ENCODE data around the gene NEU2. TPM values are rescaled to one million over a fixed set of nuclear protein-coding genes. Genes with fewer than 3 reads are reported as not detected.

The NEU2 gene
- total and polyA plus RNA-seq, 2 of the 13 experiments (the other 11 are each of a cell fraction or from before 2014, with no cell fraction given), result not detected

- H2AFZ ChIP-seq (ENCODE audit: low read length), result no peak overlapping the region
- intact Hi-C loops (cut with micrococcal nuclease; ENCODE audit: unreplicated experiment) (no loop called here), in situ Hi-C loops (cut with HindIII; ENCODE audit: extremely low pct_ligation_motif_present, low pct_unique_long_range_greater_than_20kb) (no loop called here)
- no peaks in the 10 kb centered on the region for H3K27me3 ChIP-seq (ENCODE audit: control insufficient read depth in 1 of 2, insufficient read depth in 2 of 2, low read length in 2 of 2)
- H3K4me2 ChIP-seq (ENCODE audit: low read depth, low read length), result no peak overlapping the region
- H3K36me3 ChIP-seq (replicated peaks in 1 of 2; ENCODE audit: control insufficient read depth in 1 of 2, insufficient read depth in 2 of 2, low read length in 2 of 2), result peaks cover 0 to 7% of the 10 kb centered on the region in 2 experiments; a peak in 1 of 5 replicates
- POLR2A ChIA-PET, result no interaction called here
- no peaks in the 10 kb centered on the region for H3K4me1 ChIP-seq (ENCODE audit: insufficient read depth, low read length)
- 94% methylated on average over 9 of the region's 9 CpGs for WGBS (ENCODE audit: low lambda C conversion rate)
- H3K9ac ChIP-seq (ENCODE audit: insufficient read depth, low read depth, low read length), result no peak overlapping the region
- TF ChIP-seq HIVEP1 (CRISPR knock-in tag; IDR thresholded peaks at IDR 0.05) (0 out of 2 replicates have a peak, but pooled peaks have one; percentile 21), NR0B2 (CRISPR knock-in tag; IDR thresholded peaks at IDR 0.05) (0 out of 2 replicates have a peak, but pooled peaks have one; percentile 6), EP300 (IDR thresholded peaks at IDR 0.05; ENCODE audit: low read depth in 2 of 2, low read length in 2 of 2) (no peak), EP300 (CRISPR knock-in tag; IDR thresholded peaks at IDR 0.05; ENCODE audit: borderline replicate concordance) (no peak)
- CTCF ChIA-PET (ENCODE audit: low intra/inter-chr PET ratio, low total read pairs), result no interaction called here
- DNase-seq (ENCODE audit: low spot score) (no peak), FAIRE-seq (no peak), ATAC-seq (no peak)
- H3K9me3 ChIP-seq (ENCODE audit: low read length), result no peaks in the 10 kb centered on the region
- H4K20me1 ChIP-seq (ENCODE audit: insufficient read depth, low read length), result no peaks in the 10 kb centered on the region
- no peak overlapping the region for H3K4me3 ChIP-seq (replicated peaks in 1 of 3; ENCODE audit: insufficient read depth in 1 of 3, low read depth in 2 of 3, low read length in 3 of 3)
- BruUV-seq (replicated peaks), result no TSS peak
- no peak overlapping the region for H3K27ac ChIP-seq (ENCODE audit: extremely low read length, insufficient read depth, low read length)
- no peaks in the 10 kb centered on the region for H3K79me2 ChIP-seq (ENCODE audit: insufficient read depth, low read length)
Measured at GRCh38 chr2:233003658-233004555, 28.6 kb upstream of the NEU2 start.

- Histone ChIP-seq H3K4me2 (ENCODE audit: low read depth, low read length) (no peak overlapping the region), H3K27ac (ENCODE audit: extremely low read length, insufficient read depth, low read length) (no peak overlapping the region), H3K27me3 (ENCODE audit: control insufficient read depth in 1 of 2, insufficient read depth in 2 of 2, low read length in 2 of 2) (no peaks in the 10 kb centered on the region), H3K9me3 (ENCODE audit: low read length) (no peaks in the 10 kb centered on the region), H4K20me1 (ENCODE audit: insufficient read depth, low read length) (no peaks in the 10 kb centered on the region), H3K79me2 (ENCODE audit: insufficient read depth, low read length) (no peaks in the 10 kb centered on the region), H2AFZ (ENCODE audit: low read length) (no peak overlapping the region), H3K36me3 (replicated peaks in 1 of 2; ENCODE audit: control insufficient read depth in 1 of 2, insufficient read depth in 2 of 2, low read length in 2 of 2) (peaks cover 0 to 7% of the 10 kb centered on the region in 2 experiments; a peak in 1 of 5 replicates), H3K4me1 (ENCODE audit: insufficient read depth, low read length) (peaks cover 4% of the 10 kb centered on the region), H3K4me3 (replicated peaks in 1 of 3; ENCODE audit: insufficient read depth in 1 of 3, low read depth in 2 of 3, low read length in 3 of 3) (no peak overlapping the region), H3K9ac (ENCODE audit: insufficient read depth, low read depth, low read length) (no peak overlapping the region)
- in situ Hi-C loops (cut with HindIII; ENCODE audit: extremely low pct_ligation_motif_present, low pct_unique_long_range_greater_than_20kb) (no loop called here), intact Hi-C loops (cut with micrococcal nuclease; ENCODE audit: unreplicated experiment) (no loop called here)
- ChIA-PET POLR2A (no interaction called here), CTCF (ENCODE audit: low intra/inter-chr PET ratio, low total read pairs) (no interaction called here)
- FAIRE-seq, result no peak
- no peak for DNase-seq (ENCODE audit: low spot score)
- no TSS peak for BruUV-seq (replicated peaks)
- WGBS (ENCODE audit: low lambda C conversion rate), result 96% methylated on average over 6 of the region's 6 CpGs
- no peak for ATAC-seq
- TF ChIP-seq RXRA (CRISPR knock-in tag; IDR thresholded peaks at IDR 0.05) (no peak), FOXO4 (CRISPR knock-in tag; conservative IDR thresholded peaks at IDR 0.05) (no peak), RAD51 (IDR thresholded peaks at IDR 0.05; ENCODE audit: borderline replicate concordance) (no peak), ZNF263 (CRISPR knock-in tag; IDR thresholded peaks at IDR 0.05) (no peak), ZNF362 (CRISPR knock-in tag; IDR thresholded peaks at IDR 0.05; ENCODE audit: borderline replicate concordance) (no peak), HES4 (CRISPR knock-in tag; IDR thresholded peaks at IDR 0.05; ENCODE audit: borderline replicate concordance) (no peak), TIGD3 (CRISPR knock-in tag; IDR thresholded peaks at IDR 0.05; ENCODE audit: borderline replicate concordance) (no peak)
Measured at GRCh38 chr2:233005096-233005495, 27.4 kb upstream of the NEU2 start.

Measured in HepG2 (cell line).